Measurements from ENCODE around the gene UTP25.
A peak's percentile ranks its signal among the peaks of the same experiment; 100 is the strongest.

Gene UTP25

DNA sequence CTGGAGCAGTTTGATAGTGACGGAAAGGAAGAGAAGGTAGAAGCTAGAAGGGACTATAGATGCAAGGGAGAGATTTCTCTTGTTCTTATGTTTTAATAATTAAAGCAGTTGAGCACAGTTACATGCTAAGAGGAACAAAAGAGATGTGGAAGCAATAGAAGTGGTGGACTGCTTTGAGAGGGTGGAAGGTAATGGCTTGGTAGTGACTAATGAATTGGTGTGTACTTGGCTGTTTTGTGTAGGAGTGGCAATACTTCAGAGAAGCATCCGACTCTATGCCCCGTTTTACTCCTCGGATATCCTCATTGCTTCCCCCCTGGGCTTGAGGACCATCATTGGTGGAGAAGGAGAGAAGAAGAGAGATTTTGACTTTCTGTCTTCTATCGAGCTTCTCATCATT is 12.8 kb downstream of the UTP25 start:
- no peak for DNase-seq

DNA sequence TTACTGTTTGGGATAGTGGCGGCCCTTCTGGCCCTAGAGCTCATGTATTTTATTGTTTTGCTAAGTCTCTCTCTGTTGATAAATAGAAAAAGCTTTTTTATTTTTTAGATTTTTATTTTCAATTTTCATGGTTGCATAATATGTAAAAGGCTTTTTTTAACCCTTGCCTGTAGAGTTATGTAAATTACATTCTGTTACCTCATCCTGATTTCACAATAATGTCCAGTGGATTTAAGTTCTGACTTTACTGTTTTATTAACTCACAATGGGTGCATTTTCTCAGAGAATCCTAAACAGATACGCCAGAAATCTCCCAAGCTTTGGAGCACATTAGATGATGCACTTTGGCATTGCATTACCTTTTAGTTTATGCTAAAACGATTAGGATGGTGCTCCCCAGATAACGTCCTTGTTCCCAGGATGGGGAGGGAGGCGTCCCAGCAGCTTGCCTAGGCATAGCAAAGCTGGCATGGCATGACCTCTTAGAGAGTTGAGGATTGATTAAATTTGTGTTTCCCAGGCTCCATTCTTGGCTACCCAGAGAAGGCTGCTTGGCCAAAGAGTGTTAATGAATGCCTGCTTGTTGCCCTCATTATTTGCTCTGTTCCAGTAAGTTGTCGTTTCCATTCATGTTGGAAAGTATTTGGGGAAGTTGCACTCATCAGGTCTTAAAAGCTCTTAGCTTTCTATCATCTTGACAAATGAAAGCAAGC is 17.1 kb downstream of the UTP25 start:
- no peak for DNase-seq

DNA sequence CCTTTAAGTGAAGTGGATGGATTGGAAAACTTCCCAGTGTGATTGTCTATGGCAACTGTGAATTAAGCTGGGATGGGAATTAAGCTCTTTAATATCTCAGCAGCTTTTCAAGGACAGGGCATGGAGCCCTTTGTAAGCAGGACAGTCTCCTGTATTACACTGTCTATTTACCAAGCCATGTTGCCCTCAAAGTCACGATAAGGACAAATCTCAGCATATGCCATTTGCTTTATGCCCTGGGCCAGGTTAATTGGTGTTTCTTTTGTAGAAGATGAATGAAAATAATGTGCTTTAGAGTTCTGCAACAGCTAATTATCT is 17.6 kb downstream of the UTP25 start:
- no peak for DNase-seq

DNA sequence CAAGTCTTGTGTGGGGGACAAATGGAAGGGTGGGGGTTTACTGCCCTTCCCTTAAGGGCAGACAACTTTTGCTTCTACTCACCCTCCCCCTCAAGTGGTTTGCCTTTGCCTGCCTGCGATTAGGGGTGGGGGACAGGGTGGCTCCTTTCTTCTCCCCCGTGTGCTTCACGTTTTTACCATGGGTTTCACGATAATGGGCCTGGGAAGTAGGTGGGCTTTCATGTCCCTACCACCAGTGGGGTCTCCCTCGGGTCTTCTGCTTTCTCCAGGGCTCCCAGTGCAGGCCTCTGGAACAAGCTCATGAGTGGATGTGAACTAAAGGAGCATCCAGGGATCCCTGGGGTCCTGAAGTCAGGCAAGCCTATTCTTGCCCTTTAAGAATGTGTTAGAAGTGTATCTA is 21.6 kb downstream of the UTP25 start:
- DNase-seq: no peak

DNA sequence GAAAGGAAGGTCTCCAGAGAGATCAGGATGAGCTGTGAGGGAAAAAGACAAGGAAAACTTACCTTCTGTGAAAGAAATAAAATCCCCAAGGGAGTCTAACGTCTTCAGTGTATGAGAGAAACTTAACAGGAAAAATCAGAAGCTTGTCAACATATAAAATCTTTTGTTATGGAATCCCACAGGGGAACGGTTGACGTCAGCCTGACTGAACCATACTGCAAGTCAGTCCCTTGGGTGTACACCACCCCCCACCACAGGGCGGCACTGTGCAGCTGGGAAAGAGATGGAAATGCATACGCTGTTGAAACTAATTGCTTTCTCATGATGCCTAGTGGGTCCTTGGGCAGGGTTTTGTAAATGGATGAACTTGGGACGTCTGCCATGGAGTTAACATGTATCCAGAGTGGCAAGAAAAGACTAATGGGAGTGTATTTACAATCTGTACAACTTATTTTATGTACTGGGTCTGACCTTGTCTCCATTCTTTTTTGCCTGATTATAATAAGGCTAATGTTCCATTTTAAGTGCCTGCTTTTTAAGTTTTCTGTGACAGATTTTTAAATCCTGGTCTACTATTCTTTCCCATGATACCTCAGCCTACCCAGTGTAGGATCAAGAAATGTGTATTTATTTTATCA is 22.7 kb downstream of the UTP25 start:
- peak; percentile 36 for DNase-seq

DNA sequence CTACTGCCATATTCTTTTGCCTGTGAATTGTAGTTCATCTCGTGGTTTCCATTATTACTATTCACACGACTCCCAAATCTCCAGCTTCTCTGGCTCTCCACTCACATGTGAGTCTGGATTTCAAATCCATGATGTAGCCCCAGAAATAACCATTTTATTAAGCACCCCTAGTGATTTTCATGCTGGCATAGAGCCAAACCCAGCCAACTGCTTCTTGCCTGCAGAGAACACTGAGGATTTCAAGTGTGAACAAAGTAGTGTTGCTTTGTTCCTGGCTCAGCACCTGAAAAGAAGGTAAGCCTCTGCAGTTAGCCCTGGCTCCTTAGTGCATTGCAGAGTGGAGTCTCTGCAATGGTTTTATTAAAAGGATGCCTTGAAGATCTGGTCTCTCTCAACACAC is 25.9 kb downstream of the UTP25 start:
- no peak for DNase-seq

DNA sequence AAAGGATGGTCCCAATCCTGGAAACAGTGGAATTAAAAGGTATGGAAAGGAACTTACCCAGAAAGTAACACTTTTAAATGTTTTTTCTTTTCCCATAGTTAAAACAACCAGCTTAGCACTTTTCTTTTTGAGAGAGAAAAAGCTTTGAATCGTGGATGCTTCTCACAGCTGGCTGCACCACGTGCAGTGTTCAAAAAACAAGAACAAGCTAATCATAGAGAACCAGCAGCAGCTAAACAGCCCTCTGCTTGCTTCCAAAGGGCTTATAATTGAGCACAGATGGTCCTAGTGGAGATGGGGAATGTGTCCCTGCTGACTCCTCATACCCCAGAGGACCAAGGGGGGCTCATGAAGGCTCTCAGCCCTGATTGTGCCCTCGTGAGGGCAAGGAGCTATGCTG is 26.4 kb downstream of the UTP25 start:
- no peak for DNase-seq

DNA sequence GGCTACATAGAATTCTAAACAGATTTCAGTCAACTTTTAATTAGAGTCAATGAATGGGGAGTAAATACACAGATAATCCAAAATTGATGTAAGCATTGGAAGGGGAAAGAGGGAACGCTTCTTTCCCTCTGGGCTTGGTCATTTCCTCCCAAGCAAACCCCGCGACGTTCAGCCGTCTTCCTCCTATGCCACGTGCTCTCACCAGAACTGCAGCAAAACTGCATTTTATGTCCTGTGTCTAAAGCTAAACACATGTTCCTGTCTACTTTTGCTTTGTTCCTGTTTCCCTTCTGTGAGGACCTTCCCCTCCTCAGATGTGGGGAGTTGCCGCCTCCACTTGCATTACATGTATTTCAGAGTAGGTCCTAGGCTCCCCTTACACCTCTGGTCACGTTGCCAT is 27.2 kb downstream of the UTP25 start:
- no peak for DNase-seq

DNA sequence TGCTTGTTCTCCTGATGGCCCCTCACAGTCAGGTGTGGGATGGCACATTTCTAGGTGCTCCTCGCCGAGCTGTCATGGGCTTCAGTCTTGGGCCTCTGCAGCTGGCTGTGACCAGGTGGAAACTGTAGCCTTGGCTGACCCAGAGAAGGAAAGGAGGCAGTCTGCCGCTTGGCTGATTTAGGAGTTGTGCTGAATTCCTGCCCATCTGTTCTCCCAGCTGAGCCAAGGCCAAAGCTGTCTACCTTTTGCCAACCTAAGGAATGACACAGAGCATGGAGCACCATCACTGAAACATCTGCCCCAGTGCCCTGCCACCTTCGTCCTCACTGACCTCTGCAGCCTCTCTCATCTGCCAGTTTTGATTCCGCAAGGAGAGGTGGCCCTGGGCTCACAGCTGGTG is 27.9 kb downstream of the UTP25 start:
- no peak for DNase-seq

DNA sequence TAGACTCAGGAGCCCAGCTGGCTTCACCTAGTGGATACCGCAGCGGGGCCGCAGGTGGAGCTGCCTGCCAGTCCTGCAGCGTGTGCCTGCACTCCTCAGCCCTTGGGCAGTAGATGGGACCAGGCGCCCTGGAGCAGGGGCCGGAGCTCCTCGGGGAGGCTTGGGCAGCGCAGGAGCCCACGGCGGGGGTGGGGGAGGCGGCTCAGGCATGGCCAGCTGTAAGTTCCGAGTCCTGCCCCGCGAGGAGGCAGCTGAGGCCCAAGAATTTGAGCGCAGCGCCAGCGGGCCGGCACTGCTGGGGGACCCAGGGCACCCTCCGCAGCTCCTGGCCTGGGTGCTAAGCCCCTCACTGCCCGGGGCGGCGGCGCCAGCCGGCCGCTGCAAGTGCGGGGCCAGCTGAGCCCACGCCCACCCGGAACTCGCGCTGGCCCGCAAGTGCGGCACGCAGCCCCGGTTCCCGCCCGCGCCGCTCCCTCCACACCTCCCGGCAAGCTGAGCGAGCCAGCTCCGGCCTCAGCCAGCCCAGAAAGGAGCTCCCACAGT is 30.9 kb downstream of the UTP25 start:
- DNase-seq: no peak

DNA sequence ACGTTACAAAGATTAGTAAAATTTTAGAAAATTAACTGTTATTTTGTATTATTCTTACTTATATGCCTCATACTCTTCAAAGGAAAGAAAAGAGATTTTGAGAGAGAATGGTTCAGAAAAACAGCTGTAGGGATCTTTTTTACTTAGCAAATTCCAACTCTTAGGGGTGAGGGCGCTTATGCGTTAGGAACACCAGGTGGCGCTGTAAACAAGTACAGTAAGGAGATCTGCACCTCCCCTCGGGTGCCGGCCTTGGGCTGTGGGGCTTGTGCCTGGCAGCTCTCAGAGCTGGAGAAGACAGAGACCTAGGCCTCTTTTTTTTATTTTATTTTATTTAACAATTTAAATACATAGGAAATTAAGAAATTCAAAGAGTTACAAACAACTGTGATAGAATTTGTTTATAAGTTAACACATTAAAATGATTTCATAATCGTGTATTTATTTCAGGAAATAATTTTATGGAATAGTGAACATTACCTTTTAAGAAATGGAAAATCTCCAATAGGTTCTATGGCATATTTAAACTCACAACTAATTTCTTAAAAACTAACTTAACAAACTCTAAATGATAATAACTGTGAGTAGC is 32.6 kb downstream of the UTP25 start:
- DNase-seq: peak; percentile 79

DNA sequence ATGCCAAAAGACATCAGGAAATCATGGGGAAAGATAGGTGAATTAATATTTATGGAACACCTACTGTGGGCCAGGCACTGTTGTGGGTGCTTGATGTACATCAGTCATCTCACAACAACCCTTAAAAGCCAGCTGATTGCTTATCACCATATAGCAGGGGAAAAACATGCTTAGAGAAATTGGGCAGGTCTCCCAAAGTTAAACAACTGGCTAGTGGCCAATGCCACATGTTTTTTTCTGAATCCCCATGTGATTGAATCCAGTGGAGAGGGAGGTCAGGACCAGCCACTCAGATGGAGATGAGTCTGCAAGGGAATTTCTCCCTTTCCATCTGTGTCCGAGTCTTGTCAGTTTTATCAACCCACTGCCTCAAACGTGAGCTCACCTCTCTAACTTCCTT is 33.5 kb downstream of the UTP25 start:
- no peak for DNase-seq

DNA sequence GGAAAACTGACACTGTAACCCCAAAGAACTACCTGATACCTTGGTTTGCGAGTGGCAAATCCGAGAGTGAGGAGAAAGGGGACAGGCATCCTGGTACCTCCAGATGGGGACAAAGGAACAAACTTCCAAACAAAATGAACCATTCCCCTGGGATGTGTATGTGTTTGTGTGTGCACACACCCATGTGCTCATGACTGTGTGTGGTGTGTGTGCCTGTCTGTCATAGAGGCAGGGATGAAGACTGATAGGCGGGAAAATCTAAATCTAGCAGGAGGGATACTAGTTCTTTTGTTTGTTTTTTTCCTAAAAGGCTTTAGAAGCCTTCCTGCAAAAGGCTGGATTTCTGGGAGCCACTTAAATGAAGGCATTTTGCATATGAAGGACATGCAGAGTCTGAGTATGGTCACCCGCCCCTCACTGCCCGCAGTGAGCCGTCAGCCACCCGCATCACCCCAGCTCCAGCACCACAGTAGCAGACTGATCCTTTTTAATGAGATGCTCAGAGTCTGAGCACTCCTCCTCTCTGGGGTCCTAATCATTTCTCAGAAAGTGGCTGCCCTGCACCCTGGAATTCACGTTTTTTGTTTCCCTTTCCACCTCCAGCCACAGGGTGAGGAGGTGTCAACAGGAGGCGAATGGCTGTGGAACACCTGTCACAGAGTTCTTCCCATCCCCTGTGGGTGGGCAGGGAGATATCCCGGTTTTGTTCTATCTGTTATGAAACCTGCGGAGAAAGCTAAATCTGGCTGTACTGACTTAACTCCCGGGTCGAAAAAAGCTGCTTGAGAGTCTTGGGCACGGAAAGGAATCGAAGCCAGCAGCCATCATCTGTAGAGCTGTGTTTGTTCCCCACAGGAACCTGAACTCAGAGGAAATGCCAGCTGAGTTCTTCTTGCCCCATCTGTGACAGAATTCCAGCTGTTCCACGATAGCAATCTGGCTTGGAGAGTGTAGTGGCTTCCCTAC is 34.9 kb downstream of the UTP25 start:
- no peak for DNase-seq

DNA sequence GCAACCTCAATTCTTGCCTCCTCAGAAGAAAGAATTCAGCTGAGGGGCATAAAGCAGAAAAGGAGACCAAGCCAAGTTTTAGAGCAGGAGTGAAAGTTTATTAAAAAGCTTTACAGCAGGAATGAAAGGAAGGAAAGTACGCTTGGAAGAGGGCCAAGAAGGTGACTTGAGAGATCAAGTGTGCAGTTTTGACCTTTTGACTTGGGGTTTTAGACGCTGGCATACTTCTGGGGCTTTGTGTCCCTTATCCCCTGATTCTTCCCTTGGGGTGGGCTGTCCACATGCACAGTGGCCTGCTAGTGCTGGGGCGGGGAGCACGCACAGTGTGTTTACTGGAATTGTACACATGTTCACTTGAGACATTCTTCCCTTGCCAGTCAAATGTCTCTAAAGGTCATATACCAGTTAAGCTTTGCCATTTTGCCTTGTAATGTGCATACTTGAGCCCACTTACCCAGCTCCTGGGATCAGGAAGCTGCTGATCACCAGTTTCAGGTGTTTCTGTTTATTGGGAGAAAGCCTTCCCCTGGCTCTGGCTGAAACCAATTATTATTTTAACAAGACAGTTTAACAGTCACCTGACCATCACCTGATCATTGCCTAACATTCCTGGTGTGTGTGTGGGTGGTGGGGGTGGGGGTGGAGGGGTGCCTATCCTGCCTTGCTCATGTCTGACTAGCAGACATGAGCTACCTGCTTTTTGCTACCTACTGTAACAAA is 36.2 kb downstream of the UTP25 start:
- DNase-seq: no peak

DNA sequence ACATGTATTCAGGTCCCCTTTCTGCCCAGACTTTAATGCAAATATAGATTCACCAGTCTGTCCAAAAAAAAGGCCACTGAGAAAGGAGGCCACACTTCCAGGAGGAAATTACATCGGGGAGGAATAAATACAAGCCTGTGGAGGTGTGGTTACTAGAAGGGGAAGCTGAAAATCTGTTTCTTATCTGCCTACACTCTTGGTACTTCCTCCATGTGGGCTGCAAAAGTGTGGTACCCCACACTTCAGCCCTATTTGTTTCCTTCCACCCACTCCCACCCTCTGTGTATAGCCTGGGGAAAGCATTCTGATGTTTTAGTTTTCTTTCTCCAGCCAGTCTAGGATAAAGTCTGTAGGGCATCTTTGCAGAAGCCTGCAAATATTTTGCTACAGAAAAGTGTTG is 38.4 kb downstream of the UTP25 start:
- DNase-seq: no peak

DNA sequence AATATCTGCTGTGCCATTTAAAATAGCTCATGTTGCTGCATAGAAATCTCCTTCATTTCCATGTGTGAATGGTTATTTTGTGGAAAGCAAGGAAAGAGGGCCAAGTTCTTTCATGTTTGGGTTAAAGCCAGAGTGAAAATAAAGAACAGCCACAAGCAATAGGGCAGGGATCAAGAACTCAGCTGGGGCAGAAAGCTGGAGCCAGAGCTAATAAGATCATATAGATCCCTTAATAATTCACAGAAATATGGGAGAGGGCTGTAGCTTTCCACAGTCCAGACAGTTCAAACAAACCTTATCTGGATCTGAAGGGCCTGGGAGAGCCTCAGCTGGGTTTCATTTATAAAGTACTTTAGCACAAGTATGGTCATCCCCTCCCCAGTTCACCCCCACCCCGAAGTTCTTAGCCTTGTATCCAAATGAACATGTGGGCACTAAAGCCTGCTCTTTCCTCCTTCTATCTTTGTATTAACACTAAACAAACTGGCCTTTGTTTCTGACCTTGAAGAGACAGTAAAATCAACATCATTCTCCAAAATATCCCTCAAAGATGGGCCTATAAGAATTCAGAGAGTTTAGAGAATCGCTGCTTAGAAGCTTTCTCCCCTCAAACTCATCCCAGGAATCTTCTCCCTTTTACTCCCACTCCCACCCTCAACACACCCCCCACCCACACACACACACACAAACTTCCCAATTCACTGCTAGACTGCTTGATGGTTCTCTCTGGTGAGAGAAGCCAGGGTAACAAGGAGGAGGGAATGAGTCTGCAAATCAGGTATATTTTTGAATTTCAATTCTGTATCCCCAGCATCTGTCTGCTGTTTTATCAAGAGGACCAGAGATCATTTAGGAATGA is 41.7 kb downstream of the UTP25 start:
- no peak for DNase-seq

DNA sequence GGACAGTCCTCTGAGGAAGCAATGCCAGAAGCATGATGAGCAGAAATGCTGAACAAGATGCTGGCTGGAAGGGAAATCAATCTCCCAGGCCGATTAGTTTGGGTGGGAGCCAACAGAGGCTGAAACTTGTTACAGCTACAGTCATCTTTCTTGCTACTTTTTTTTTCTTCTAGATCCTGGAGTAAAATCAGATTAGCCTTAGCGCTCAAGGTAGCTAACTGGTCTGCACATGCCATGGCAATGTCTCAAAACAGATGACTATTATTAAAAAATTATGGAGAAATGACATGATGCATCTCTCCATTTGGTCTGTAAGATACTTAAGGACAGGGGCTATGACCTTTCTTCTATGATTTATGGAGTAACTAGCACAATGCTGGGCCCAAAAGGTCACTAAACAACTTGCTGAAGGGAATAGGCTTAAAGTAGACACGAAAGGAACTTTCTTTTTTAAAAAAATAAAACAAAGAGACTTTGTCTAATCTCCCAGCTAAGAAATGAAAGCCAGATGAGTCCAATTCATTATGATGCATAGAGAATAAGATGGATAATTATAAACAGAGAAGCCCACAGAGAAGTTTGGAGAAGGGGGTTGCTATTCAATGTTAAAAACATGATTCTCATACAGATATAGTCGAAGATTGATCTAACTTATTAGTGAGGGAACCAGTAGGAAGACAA is 42.5 kb downstream of the UTP25 start:
- DNase-seq: no peak

DNA sequence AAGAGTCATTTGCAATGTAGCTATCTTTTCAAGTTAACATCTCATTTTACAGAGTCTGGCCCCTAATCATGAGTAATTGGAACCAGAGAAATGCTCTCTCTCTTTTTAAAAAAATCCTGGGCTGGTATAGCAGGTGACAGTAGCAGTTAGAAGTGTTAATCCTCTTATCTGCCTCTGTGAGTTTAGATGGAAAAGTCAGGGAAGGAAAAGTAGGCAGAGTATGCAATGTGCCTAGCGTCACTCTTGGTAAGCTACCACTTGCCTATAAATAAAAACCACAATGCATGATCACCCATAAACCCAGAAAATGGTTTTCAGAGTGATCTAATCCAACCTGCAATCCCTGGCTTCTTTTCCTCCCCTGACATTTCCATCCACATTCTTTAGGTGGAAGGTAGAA is 43.2 kb downstream of the UTP25 start:
- no peak for DNase-seq

DNA sequence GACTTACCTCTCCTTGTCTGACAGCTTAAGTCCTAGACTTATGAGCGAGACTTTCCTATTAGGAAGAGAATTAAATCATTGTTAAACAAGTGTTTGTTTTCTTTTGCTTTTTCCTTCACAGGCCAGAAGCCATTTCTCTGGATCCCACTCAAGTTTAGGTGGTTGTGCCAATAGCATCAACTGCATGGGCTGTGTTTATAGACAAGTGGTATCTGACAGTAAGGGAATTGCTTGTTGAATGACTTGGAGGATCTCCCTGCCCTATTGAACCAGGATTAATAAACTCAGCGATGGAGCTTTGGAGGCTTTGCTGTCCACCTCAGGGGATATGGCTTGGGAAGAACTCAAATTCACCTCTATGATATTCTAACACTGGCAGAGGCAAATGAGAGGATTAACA is 43.7 kb downstream of the UTP25 start:
- no peak for DNase-seq

DNA sequence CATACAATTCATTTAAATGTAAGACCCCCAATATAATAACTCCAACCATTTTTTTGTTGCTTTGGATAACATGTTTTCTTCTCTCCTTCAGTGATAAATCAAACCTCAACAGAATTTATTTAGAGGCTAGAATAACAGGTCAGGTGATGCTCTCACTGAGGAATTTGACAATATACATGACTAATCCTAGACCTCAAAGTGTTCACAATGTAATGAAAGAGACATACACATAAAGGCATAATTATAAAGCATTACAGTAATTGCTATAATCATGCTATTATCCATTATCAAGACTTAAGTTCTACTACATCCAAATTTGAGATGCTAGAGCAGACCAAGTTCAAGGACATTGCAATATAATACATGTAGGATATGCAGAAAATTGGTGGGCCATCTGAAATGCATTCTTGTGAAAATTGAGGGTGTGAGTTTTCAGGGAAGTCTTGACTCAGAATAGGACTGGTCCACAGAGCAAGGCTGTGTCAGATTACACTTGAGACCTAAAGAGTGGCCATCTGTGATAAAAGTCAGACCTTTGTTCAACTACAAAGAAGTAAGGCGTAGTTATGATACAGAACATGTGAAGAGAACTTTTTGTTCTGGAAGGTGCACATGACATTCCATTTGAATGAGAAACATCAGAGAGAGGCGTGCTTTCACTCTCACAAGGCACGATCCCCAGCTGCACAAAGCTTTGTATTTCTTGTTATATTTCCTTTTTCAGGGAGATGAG is 45.5 kb downstream of the UTP25 start:
- DNase-seq: no peak

Measured in stimulated activated CD4-positive, alpha-beta T cell treated with anti-CD3 and anti-CD28 coated beads, Interleukin-4, amount 100 ng/mL, for 24 hours (primary cell).